GM12878 (cell line): ENCODE measurements around the gene PRKG1. TPM values are rescaled to one million over a fixed set of nuclear protein-coding genes. Genes with fewer than 3 reads are reported as not detected.

Experiments
- ATAC-seq: fragments of 200-7000 bp; cut with Tn5 transposase; 3 replicates; pipeline ENCODE4 v1.9.1; 2020; ENCODE audit warnings: mild to moderate bottlenecking, moderate library complexity
- BruUV-seq: library from RNA; stranded (reverse); fragments of 400-500 nt; replicated peaks from 2 replicates; lab custom pipeline; 2021; lab: Mats Ljungman, UMichigan
- CTCF ChIA-PET: fragments of 300-600 bp; sonication (Branson Sonifier 250); formaldehyde crosslinking; extraction: SDS; loops from one replicate; lab custom pipeline; 2021; ENCODE audit warnings: inconsistent platforms; lab: Yijun Ruan, JAX
- POLR2A ChIA-PET: fragments of 350-600 bp; formaldehyde crosslinking; extraction: SDS; loops from one replicate; lab custom pipeline; 2021; ENCODE audit warnings: inconsistent platforms; lab: Charles Lee
- RAD21 ChIA-PET: fragments of 300-600 bp; sonication (Branson Sonifier 250); formaldehyde crosslinking; loops from one replicate; lab custom pipeline; 2023; ENCODE audit warnings: antibody characterized with exemption; ENCODE audit not compliant: unreplicated experiment; lab: Charles Lee
- SMC1A ChIA-PET: fragments of 300-600 bp; sonication (Branson Sonifier 250); formaldehyde crosslinking; loops from one replicate; lab custom pipeline; 2023; ENCODE audit not compliant: unreplicated experiment, uncharacterized antibody; lab: Charles Lee
- DNase-seq: peaks from one replicate; pipeline ENCODE4 v3.0.0-alpha.2; 2011; ENCODE audit warnings: low read depth, low spot score
- FAIRE-seq: peaks from 3 replicates; lab custom pipeline; 2011; peaks lifted over from hg19 to GRCh38; lab: Jason Lieb, UNC
- H2AFZ ChIP-seq: 2 replicates; pipeline ENCODE4 v1.6.0; 2011; ENCODE audit warnings: low read depth, low read length, control low read depth; ENCODE audit not compliant: control insufficient read depth
- H3K27ac ChIP-seq: 2 replicates; pipeline ENCODE4 v1.5.1; 2011; ENCODE audit warnings: control low read depth; ENCODE audit not compliant: control insufficient read depth, insufficient read depth
- H3K27me3 ChIP-seq, 2 experiments: replicated peaks in 1 of 2; 2 replicates each; pipeline versions ENCODE4 v1.6.0 to v1.6.1; 2011; ENCODE audit warnings: low read length in 1 of 2; ENCODE audit not compliant: control insufficient read depth in 2 of 2, insufficient read depth in 2 of 2
- H3K36me3 ChIP-seq, 2 experiments: 2 replicates each; pipeline ENCODE4 v1.5.1; 2011; ENCODE audit warnings: low read length in 1 of 2; ENCODE audit not compliant: control insufficient read depth in 2 of 2, insufficient read depth in 2 of 2
- H3K4me1 ChIP-seq: 2 replicates; pipeline ENCODE4 v1.6.1; 2011; ENCODE audit warnings: mild to moderate bottlenecking, low read length, moderate library complexity, mixed read lengths; ENCODE audit not compliant: control insufficient read depth, insufficient read depth
- H3K4me2 ChIP-seq: 2 replicates; pipeline ENCODE4 v1.6.0; 2011; ENCODE audit warnings: control low read depth; ENCODE audit not compliant: control insufficient read depth, insufficient read depth
- H3K4me3 ChIP-seq: fragments of 200-600 bp; sonication (generic); 2 replicates; pipeline ENCODE4 v1.5.1; 2016
- H3K79me2 ChIP-seq: 2 replicates; pipeline ENCODE4 v1.6.0; 2011; ENCODE audit warnings: low read length; ENCODE audit not compliant: control insufficient read depth, insufficient read depth
- H3K9ac ChIP-seq: 2 replicates; pipeline ENCODE4 v1.8.0; 2011; ENCODE audit warnings: low read length, control low read depth, mixed read lengths; ENCODE audit not compliant: control insufficient read depth, insufficient read depth
- H3K9me3 ChIP-seq: replicated peaks from 3 replicates; pipeline ENCODE4 v1.5.1; 2011; ENCODE audit warnings: mild to moderate bottlenecking, low read length; ENCODE audit not compliant: control insufficient read depth, insufficient read depth
- H4K20me1 ChIP-seq: 2 replicates; pipeline ENCODE4 v1.6.0; 2011; ENCODE audit not compliant: control insufficient read depth, insufficient read depth
- ATF3 ChIP-seq: IDR thresholded peaks from 2 replicates; pipeline ENCODE4 v1.6.1; 2011; ENCODE audit warnings: low read depth, mild to moderate bottlenecking, low read length, moderate library complexity, borderline replicate concordance; ENCODE audit errors: extremely low read depth
- E2F4 ChIP-seq: IDR thresholded peaks from 2 replicates; pipeline ENCODE4 v1.6.1; 2012; ENCODE audit warnings: low read depth, low read length, improper control_type of control experiment
- ETV6 ChIP-seq, 2 experiments: fragments of 450-650 bp in 1 of 2; IDR thresholded peaks in 1 of 2; conservative IDR thresholded peaks in 1 of 2; 2 replicates each; pipeline ENCODE4 v1.6.1; 2014; ENCODE audit warnings: antibody characterized with exemption in 1 of 2, borderline replicate concordance in 1 of 2, low read depth in 1 of 2, mild to moderate bottlenecking in 1 of 2, moderate library complexity in 1 of 2
- EZH2 ChIP-seq: IDR thresholded peaks from 2 replicates; pipeline ENCODE4 v1.6.1; 2012; ENCODE audit warnings: low read depth, mild to moderate bottlenecking, control low read depth, inconsistent platforms, low read length, borderline replicate concordance; ENCODE audit not compliant: control insufficient read depth
- FOXK2 ChIP-seq: fragments of 450-650 bp; IDR thresholded peaks from 2 replicates; pipeline ENCODE4 v1.6.1; 2017; ENCODE audit warnings: mild to moderate bottlenecking, moderate library complexity
- LARP7 ChIP-seq: fragments of 450-650 bp; IDR thresholded peaks from 2 replicates; pipeline ENCODE4 v1.6.1; 2017; ENCODE audit warnings: mild to moderate bottlenecking
- MLLT1 ChIP-seq: fragments of 450-650 bp; IDR thresholded peaks from 2 replicates; pipeline ENCODE4 v1.6.1; 2016; ENCODE audit warnings: mild to moderate bottlenecking
- NFIC ChIP-seq: IDR thresholded peaks from 2 replicates; pipeline ENCODE4 v1.6.1; 2012; ENCODE audit warnings: low read depth, mild to moderate bottlenecking, inconsistent platforms, low read length, moderate library complexity
- NKRF ChIP-seq: fragments of 450-650 bp; conservative IDR thresholded peaks from 2 replicates; pipeline ENCODE4 v1.6.1; 2017; ENCODE audit warnings: mild to moderate bottlenecking, moderate library complexity
- NR2C2 ChIP-seq: IDR thresholded peaks from 2 replicates; pipeline ENCODE4 v1.6.1; 2011; ENCODE audit warnings: borderline replicate concordance, low read depth; ENCODE audit not compliant: control insufficient read depth, insufficient read length
- RCOR1 ChIP-seq: conservative IDR thresholded peaks from 2 replicates; pipeline ENCODE4 v1.6.1; 2012; ENCODE audit warnings: low read depth, low read length, improper control_type of control experiment
- REST ChIP-seq: IDR thresholded peaks from 2 replicates; pipeline ENCODE4 v1.6.1; 2012; ENCODE audit warnings: mild to moderate bottlenecking, low read depth, low read length
- SIX5 ChIP-seq: IDR thresholded peaks from 2 replicates; pipeline ENCODE4 v1.6.1; 2011; ENCODE audit warnings: mild to moderate bottlenecking, low read depth, low read length, moderate library complexity; ENCODE audit not compliant: severe bottlenecking
- WGBS: methylation state at CpG from one replicate; pipeline ENCODE4 v1.1.6; 2016; ENCODE audit warnings: low lambda C conversion rate; ENCODE audit not compliant: insufficient replicate concordance, insufficient coverage; ENCODE audit errors: missing lambda C conversion rate; 5-methylcytosine and 5-hydroxymethylcytosine counted together
- in situ Hi-C: fragments of 300-500 bp; cut with MboI; formaldehyde crosslinking; loops from 9 replicates; pipeline ENCODE4 v1.14.3; 2018; ENCODE audit warnings: mixed read lengths
- intact Hi-C: fragments of 100-400 bp; cut with micrococcal nuclease; formaldehyde crosslinking; loops from one replicate; pipeline ENCODE4 v1.14.2; 2022; ENCODE audit not compliant: unreplicated experiment
- polyA plus RNA-seq, 11 experiments: library from polyadenylated mRNA; depleted of rRNA in 4 of 11; unstranded in 6 of 11; stranded (reverse) in 5 of 11; fragments of >200 nt; fragmentation: Nextera tagmentation in 4 of 11; fragmentation: Illumina TruSeq in 1 of 11; extraction: Ambion mirVana in 4 of 11; extraction: Trizol in 1 of 11; gene quantifications; 1 replicate in 1 of 11; 2 replicates in 10 of 11; pipeline versions ENCODE4 v1.2.1 to v1.2.3, GENCODE V29; 2011 to 2016; ENCODE audit warnings: inconsistent platforms in 2 of 11, missing spikeins in 2 of 11, low read depth in 1 of 11
- total RNA-seq, 4 experiments: library from RNA; depleted of rRNA in 3 of 4; stranded (reverse); fragments of >200 nt in 3 of 4; fragmentation: Illumina TruSeq in 1 of 4; extraction: Trizol in 1 of 4; gene quantifications; 2 replicates each; pipeline versions ENCODE4 v1.2.1 to v1.2.3, GENCODE V29; 2013 to 2021

The PRKG1 gene
- total and polyA plus RNA-seq, 10 of the 15 experiments (the other 5 are each of a cell fraction or from before 2014, with no cell fraction given) = 0.04 to 0.05 TPM; not detected in 8

- H3K36me3 ChIP-seq = no peaks in the 10 kb centered on the region
- no peak overlapping the region for H3K4me3 ChIP-seq
- H3K9ac ChIP-seq = no peak overlapping the region
- no peak; the same call in 2 of the 3 replicates for ATAC-seq
- ChIA-PET RAD21 (no interaction called here), SMC1A (no interaction called here), POLR2A (no interaction called here), CTCF (interaction anchor here (0.7 to 0.8 kb wide), 2 partner anchors 39 to 56 kb away, joined by 3 read pairs; no protein-coding TSS in a partner anchor)
- no TSS peak for BruUV-seq
- H3K27me3 ChIP-seq = no peaks in the 10 kb centered on the region
- no peak for DNase-seq
- H3K4me1 ChIP-seq = no peaks in the 10 kb centered on the region
- in situ Hi-C loops (no loop called here), intact Hi-C loops (no loop called here)
- H3K79me2 ChIP-seq = no peaks in the 10 kb centered on the region
- no peak overlapping the region for H3K27ac ChIP-seq
- WGBS = 32% methylated on average over 4 of the region's 4 CpGs
- no peak overlapping the region for H2AFZ ChIP-seq
- H4K20me1 ChIP-seq = no peaks in the 10 kb centered on the region
- H3K4me2 ChIP-seq = no peak overlapping the region
- no peak for FAIRE-seq
- H3K9me3 ChIP-seq = no peaks in the 10 kb centered on the region
- no peak for TF ChIP-seq NKRF
- TF ChIP-seq RCOR1 = no peak
- TF ChIP-seq LARP7 = no peak
- TF ChIP-seq NR2C2 = no peak
- no peak for TF ChIP-seq REST
- TF ChIP-seq E2F4 = no peak
- no peak for TF ChIP-seq EZH2
- no peak for TF ChIP-seq NFIC
- TF ChIP-seq MLLT1 = no peak
- TF ChIP-seq ETV6 (conservative IDR thresholded peaks at IDR 0.05 in 1 of 2, IDR thresholded peaks at IDR 0.05 in 1 of 2; ENCODE audit: borderline replicate concordance in 1 of 2, low read depth in 1 of 2) = no peak
- no peak for TF ChIP-seq SIX5
- TF ChIP-seq FOXK2 = no peak
- TF ChIP-seq ATF3 = no peak
Measured at GRCh38 chr10:51932530-51932929, 858.2 kb downstream of the PRKG1 start.
